GM18867 (cell line): Measurements from ENCODE around the gene SRSF10.
"Not testable (repeated sequence)": the region's sequence is repeated elsewhere in the genome, so short reads cannot be mapped to it uniquely, and the experiment has no call there.

Source experiments
- ATAC-seq: cut with Tn5 transposase; IDR thresholded peaks from one replicate; pipeline ENCODE4 v1.9.1; 2021; ENCODE audit warnings: mild to moderate bottlenecking, moderate library complexity; ENCODE audit not compliant: unreplicated experiment

The SRSF10 gene

DNA sequence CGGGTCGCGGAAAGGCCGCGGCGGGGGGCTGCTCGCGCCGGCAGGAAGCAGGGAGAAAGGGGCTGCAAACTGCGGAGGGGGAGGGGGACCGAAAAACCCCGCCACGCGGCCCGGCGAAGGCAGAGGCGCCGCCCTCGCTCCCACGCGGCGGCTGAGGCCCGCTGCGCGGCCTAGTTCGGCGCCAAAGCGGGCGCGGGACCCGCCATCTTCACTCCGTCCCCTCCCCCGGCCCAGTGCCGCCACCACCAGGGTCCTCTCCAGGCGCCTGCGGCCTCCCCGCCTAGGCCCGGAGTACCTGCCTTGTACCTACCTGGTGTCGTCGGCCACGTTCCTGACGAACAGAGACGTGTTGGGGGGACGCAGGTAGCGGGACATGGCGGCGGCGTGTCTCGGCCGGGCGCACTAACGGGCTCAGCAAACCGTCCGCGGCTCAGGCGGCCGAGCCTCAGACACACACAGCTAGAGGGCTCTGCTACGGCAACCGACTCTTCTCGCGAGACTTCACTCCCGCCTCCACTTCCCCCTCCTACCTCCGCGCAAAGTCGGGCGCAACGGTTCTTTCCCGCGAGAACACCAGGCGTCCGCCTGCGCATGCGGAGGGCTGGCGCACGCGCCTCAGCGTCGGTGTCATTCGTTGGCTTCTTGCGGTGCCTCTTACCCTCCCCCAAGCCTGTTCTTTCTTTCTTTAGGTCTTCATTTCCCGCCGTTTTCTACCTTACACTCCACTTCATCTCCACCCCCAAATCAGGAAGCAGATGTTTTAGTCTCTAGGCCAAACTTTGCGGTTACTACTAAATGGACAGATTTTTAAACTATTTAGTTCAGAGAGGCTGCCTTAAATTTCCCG lies at the start of gene SRSF10:
Gene SRSF10, minus strand, starts transcription at position 447 of the 847 bp plus-strand sequence. Its CDS starts 72 bp downstream, at position 375.
- peak; percentile 89 for ATAC-seq

DNA sequence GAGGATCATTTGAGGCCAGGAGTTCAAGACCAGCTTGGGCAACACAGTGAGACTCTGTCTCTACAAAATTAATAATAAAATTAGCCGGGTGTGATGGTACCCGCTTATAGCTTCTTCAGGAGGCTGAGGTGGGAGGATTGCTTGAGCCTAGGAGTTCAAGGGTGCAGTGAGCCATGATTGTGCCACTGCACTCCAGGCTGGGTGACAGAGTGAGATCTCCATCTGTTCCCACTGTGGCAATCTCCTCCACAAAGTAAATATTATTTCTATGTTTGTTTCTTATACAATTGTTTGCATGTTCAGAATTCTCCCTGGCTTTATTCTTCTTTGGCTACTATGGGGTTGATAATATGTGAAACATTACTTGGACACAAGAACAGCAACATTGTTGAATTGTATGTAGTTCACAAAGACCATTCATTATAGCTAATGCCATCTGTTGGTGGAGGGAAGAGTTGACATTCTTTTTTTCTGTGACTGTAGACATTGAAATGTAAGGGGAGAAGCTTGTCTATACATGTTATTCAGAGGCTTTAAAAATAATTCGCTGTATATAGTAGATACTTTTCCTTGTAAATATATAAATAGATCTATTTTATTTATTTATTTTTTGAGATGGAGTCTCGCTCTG lies 47.8 kb upstream of the SRSF10 start:
- no peak for ATAC-seq

- no peak for ATAC-seq
These were observed 42.6 kb upstream of the SRSF10 start for GRCh38 chr1:24022581-24023361.

- ATAC-seq = no peak
These were observed 41.5 kb upstream of the SRSF10 start for GRCh38 chr1:24021403-24022266.

- no peak for ATAC-seq
These were observed 40.3 kb upstream of the SRSF10 start for GRCh38 chr1:24020470-24020869.

- ATAC-seq = no peak
These were observed 39.9 kb upstream of the SRSF10 start for GRCh38 chr1:24020025-24020424.

- no peak for ATAC-seq
These were observed 38.8 kb upstream of the SRSF10 start for GRCh38 chr1:24018611-24019580.

GRCh38 chr1:24015221-24016210 lies 35.4 kb upstream of the SRSF10 start:
- no peak for ATAC-seq

- not testable (repeated sequence) for ATAC-seq
These were observed 32.8 kb upstream of the SRSF10 start for GRCh38 chr1:24012878-24013277.

GRCh38 chr1:24010650-24011049 lies 30.5 kb upstream of the SRSF10 start:
- no peak for ATAC-seq

GRCh38 chr1:24009406-24009805 lies 29.3 kb upstream of the SRSF10 start:
- ATAC-seq = no peak

- not testable (repeated sequence) for ATAC-seq
These were observed 28.6 kb upstream of the SRSF10 start for GRCh38 chr1:24008574-24009184.

GRCh38 chr1:24007079-24007478 lies 27.0 kb upstream of the SRSF10 start:
- ATAC-seq = no peak

DNA sequence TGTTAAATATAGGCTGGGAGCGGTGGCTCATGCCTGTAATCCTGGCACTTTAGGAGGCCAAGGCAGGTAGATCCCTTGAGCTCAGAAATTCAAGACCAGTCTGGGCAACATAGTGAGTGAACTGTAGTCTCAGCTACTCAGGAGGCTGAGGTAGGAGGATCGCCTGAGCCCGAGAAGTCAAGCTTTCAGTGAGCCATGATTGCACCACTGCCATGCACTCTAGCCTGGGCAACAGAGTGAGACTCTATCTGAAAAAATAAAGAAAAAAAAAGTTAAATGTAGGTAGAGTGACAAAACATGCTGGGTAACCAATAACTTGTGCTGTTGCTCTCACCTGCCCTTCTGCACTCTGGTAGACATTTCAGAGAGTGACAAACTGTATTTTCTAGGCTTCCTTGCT lies 25.0 kb upstream of the SRSF10 start:
- ATAC-seq = no peak

GRCh38 chr1:24004132-24004531 lies 24.0 kb upstream of the SRSF10 start:
- ATAC-seq = no peak

DNA sequence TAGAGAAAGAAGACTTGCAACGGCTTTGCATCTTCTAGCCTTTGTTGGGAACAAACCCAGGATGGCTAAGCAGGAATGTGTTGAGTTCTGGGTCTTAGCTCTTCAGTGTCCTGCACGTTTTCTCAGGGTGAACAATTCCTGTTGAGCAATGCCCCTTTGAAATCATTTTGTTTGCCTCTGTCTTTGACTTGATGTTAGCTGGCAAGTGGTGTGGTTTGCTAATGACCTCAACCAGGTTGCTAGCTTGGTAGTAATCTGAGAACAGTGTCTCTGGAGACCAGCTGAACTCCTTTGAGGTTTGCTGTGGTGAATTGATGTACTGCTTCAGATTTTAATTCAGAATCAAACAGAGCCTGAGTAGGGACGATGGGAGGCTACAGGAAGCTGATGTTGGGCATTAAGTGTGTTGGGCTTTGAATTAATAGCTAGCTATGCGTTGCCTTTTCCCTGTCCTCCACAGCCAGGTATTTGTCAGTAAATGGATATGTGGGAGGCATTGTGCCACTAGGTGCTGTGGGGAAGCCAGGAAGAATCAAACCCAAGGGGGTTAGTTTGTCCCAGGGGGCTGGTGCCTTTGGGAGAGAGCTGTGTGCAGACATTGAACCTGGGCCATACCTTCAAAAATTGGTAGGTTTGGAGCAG lies 23.3 kb upstream of the SRSF10 start:
- no peak for ATAC-seq

DNA sequence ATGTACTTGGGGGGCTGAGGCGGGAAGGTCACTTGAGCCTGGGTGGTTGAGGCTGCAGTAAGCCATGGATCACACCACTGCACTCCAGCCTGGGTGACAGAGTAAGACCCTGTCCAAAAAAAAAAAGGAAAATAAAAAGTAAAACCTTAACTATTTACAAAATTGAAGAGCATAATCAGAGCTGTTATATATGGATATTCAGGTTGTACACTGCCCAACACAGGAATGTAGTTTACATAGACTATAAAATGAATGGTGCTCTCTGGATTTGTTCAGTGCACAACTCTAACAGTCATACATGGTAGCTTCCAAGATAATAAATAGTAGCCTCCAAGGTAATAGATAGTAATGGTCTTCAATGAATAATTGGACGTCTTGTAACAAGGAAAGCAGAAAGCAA lies 22.6 kb upstream of the SRSF10 start:
- ATAC-seq = no peak
